Measurements from ENCODE around the gene OR8H2.
"Not testable (repeated sequence)": the region's sequence is repeated elsewhere in the genome, so short reads cannot be mapped to it uniquely, and the experiment has no call there.

Gene OR8H2

GRCh38 chr11:56103210-56103737, at the start of gene OR8H2:
Gene OR8H2 (plus strand): TSS chr11:56103687. CDS start chr11:56105043, 1,356 bp downstream.
- DNase-seq (ENCODE audit: low read depth), result no peak

- not testable (repeated sequence) for DNase-seq (ENCODE audit: low read depth)
These were observed 47.1 kb upstream of the OR8H2 start for GRCh38 chr11:56056366-56056765.

- DNase-seq (ENCODE audit: low read depth), result not testable (repeated sequence)
These were observed 45.7 kb upstream of the OR8H2 start for GRCh38 chr11:56057661-56058237.

- not testable (repeated sequence) for DNase-seq (ENCODE audit: low read depth)
These were observed 45.2 kb upstream of the OR8H2 start for GRCh38 chr11:56058260-56058780.

- DNase-seq (ENCODE audit: low read depth), result no peak
These were observed 36.5 kb upstream of the OR8H2 start for GRCh38 chr11:56066980-56067379.

- no peak for DNase-seq (ENCODE audit: low read depth)
These were observed 13.8 kb upstream of the OR8H2 start for GRCh38 chr11:56089697-56090096.

- DNase-seq (ENCODE audit: low read depth), result no peak
These were observed 10.5 kb upstream of the OR8H2 start, which contains the start of gene OR8I2 for GRCh38 chr11:56093008-56093407. Gene OR8I2 (plus strand): TSS chr11:56093308. CDS start chr11:56093308, 0 bp downstream.

GRCh38 chr11:56122073-56122472, 18.6 kb downstream of the OR8H2 start, which contains the start of gene OR8H3:
Gene OR8H3 (plus strand): TSS chr11:56122373. CDS start chr11:56122373, 0 bp downstream.
- DNase-seq (ENCODE audit: low read depth), result no peak

- no peak for DNase-seq (ENCODE audit: low read depth)
These were observed 36.7 kb downstream of the OR8H2 start, which contains the start of gene OR8J3 for GRCh38 chr11:56140151-56140661. Gene OR8J3 (minus strand): TSS chr11:56140201. CDS start chr11:56137718, 2,483 bp downstream.

- DNase-seq (ENCODE audit: low read depth), result not testable (repeated sequence)
These were observed 40.2 kb downstream of the OR8H2 start for GRCh38 chr11:56143681-56144080.

GRCh38 chr11:56151376-56151775, 47.9 kb downstream of the OR8H2 start:
- no peak for DNase-seq (ENCODE audit: low read depth)

- DNase-seq (ENCODE audit: low read depth), result no peak
These were observed 48.8 kb downstream of the OR8H2 start for GRCh38 chr11:56152333-56152732.
